HUES48 (cell line): ENCODE measurements around the gene FBXO22.
"Not testable (repeated sequence)": the region's sequence is repeated elsewhere in the genome, so short reads cannot be mapped to it uniquely, and the experiment has no call there.

ENCODE experiments used
- H3K27ac ChIP-seq: one replicate; pipeline ENCODE4 v1.7.0; 2013; ENCODE audit warnings: low read depth, low read length, inconsistent platforms
- H3K27me3 ChIP-seq: 2 replicates; pipeline ENCODE4 v1.6.1; 2013; ENCODE audit warnings: mild to moderate bottlenecking, low read length; ENCODE audit not compliant: control insufficient read depth, insufficient read depth
- H3K36me3 ChIP-seq: 2 replicates; pipeline ENCODE4 v1.6.1; 2013; ENCODE audit warnings: low read length; ENCODE audit not compliant: control insufficient read depth, insufficient read depth
- H3K4me1 ChIP-seq: 2 replicates; pipeline ENCODE4 v1.6.1; 2013; ENCODE audit warnings: mild to moderate bottlenecking, low read length; ENCODE audit not compliant: control insufficient read depth, insufficient read depth
- H3K4me3 ChIP-seq: 2 replicates; pipeline ENCODE4 v1.5.1; 2013; ENCODE audit warnings: mild to moderate bottlenecking, low read depth, low read length
- H3K9ac ChIP-seq: 2 replicates; pipeline ENCODE4 v1.6.1; 2013; ENCODE audit warnings: mild to moderate bottlenecking, low read depth, low read length, moderate library complexity
- H3K9me3 ChIP-seq: 2 replicates; pipeline ENCODE4 v1.6.1; 2013; ENCODE audit warnings: low read length; ENCODE audit not compliant: control insufficient read depth, insufficient read depth

FBXO22 gene

DNA sequence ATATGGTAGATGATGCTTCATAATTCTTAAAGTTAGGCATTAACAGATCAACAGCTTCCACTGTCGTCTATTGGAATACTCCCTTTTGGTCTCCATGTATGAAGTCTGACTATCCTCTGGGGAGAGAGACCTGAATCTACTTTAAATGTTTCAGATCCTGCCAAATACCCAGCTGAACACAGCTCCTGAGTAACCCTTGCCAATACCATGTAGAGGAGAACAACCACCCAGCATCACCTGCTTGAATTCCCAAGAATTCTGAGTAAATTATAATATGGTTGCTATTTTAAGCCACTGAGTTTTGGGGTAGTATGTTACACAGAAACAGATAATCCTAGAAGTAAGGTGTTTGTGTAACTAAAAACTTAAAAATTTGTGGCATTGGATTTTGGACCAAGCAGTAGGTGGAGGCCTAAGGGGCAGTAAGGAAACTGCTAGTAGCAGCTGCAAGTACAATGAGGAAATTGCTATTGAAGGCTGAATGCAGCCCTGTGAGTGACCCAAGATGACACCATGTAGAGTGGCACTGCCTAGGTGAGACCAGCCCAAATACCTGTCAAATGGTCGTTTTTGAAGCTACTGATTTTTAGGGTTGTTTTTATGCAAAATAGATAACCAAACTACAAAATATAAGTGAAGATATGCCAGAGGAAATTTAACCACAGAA, 77.6 kb downstream of the FBXO22 start:
- H3K27me3 ChIP-seq, result no peaks in the 10 kb centered on the region
- no peak overlapping the region for H3K27ac ChIP-seq
- H3K4me3 ChIP-seq, result no peak overlapping the region
- no peaks in the 10 kb centered on the region for H3K4me1 ChIP-seq
- no peaks in the 10 kb centered on the region for H3K9me3 ChIP-seq
- no peak overlapping the region for H3K9ac ChIP-seq
- no peaks in the 10 kb centered on the region for H3K36me3 ChIP-seq

DNA sequence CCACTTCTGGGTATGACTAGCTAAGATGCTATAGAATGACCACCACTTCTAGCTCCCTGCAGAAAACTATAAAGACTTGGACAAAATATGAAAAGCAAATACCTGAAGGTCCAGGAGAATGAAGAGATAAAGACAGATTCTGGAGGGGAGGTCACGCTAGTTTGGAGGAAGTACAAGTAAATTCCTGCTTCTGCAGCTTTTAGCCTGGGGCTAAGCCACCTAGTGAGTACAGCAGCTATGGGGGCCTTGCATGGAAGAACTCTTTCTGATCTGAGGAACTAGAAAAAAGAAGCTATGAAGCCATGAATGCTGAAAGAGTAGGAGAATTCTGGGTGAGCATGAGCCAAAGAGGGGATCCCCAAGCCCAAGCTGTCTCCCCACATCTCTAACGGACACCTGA, 78.8 kb downstream of the FBXO22 start:
- H3K4me1 ChIP-seq, result no peaks in the 10 kb centered on the region
- H3K27ac ChIP-seq, result no peak overlapping the region
- no peak overlapping the region for H3K4me3 ChIP-seq
- H3K36me3 ChIP-seq, result no peaks in the 10 kb centered on the region
- no peaks in the 10 kb centered on the region for H3K9me3 ChIP-seq
- H3K9ac ChIP-seq, result no peak overlapping the region
- no peaks in the 10 kb centered on the region for H3K27me3 ChIP-seq

DNA sequence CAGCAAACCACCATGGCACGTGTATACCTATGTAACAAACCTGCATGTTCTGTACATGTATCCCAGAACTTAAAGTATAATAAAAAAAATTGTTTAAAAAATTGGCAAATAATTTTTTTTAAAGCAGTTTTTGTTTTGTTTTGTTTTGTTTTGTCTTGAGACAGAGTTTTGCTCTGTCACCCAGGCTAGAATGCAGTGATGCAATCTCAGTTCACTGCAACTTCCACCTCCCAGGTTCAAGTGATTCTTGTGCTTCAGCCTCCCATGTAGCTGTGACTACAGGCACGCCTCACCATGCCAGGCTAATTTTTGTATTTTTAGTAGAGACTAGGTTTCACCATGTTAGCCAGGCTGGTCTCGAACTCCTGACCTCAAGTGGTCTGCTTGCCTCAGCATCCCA, 81.0 kb downstream of the FBXO22 start:
- H3K4me1 ChIP-seq, result not testable (repeated sequence)

DNA sequence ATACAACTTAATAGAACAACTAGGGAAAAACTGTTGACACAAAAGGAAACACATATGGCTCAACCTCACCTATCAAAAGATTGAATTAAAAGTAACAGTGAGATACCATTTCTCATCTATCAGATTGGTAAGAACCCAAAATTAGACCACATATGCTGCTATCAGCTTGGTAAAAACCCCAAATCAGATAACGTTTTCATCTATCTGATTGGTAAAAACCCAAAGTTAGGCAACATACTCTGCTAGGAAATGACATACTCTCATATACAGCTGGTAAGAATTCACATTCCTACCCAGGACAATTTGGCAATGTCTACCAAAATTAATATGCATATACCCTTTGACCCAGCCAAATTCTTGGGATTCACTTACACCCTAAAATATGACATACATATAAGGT, 82.3 kb downstream of the FBXO22 start:
- Histone ChIP-seq H3K36me3 (no peaks in the 10 kb centered on the region), H3K9me3 (no peaks in the 10 kb centered on the region)

More for the DNA sequence above, 81.0 kb downstream of the FBXO22 start:
- not testable (repeated sequence) for H3K9me3 ChIP-seq, H3K27me3 ChIP-seq, H3K4me3 ChIP-seq, H3K9ac ChIP-seq, H3K27ac ChIP-seq, H3K36me3 ChIP-seq

DNA sequence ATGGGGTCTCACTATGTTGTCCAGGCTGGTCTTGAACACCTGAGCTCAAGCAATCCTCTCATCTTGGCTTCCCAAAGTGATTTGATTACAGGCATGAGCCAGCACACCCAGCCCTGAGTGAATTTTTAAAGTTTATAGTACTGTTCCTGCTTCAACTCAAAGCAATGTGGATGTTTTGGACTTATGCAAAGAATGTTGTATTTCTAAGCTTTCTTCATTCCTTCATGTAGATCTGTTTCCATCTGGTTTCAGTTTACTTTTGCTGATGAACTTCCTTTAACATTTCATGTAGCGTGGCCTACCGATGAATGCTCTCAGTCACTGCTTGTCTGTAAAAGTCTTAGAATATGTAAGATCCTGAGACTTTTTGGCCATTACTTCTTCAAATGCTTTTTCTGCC, 85.4 kb downstream of the FBXO22 start:
- no peak overlapping the region for H3K9ac ChIP-seq
- H3K4me3 ChIP-seq, result no peak overlapping the region
- H3K36me3 ChIP-seq, result no peaks in the 10 kb centered on the region
- H3K9me3 ChIP-seq, result no peaks in the 10 kb centered on the region
- H3K27me3 ChIP-seq, result no peaks in the 10 kb centered on the region
- no peak overlapping the region for H3K27ac ChIP-seq
- 0 out of 2 replicates have a peak, but pooled peaks cover 3% of the 10 kb centered on the region for H3K4me1 ChIP-seq

More for the DNA sequence above, 82.3 kb downstream of the FBXO22 start:
- H3K27me3 ChIP-seq, result no peaks in the 10 kb centered on the region
- no peak overlapping the region for H3K4me3 ChIP-seq
- H3K9ac ChIP-seq, result no peak overlapping the region
- H3K27ac ChIP-seq, result no peak overlapping the region
- H3K4me1 ChIP-seq, result no peaks in the 10 kb centered on the region

DNA sequence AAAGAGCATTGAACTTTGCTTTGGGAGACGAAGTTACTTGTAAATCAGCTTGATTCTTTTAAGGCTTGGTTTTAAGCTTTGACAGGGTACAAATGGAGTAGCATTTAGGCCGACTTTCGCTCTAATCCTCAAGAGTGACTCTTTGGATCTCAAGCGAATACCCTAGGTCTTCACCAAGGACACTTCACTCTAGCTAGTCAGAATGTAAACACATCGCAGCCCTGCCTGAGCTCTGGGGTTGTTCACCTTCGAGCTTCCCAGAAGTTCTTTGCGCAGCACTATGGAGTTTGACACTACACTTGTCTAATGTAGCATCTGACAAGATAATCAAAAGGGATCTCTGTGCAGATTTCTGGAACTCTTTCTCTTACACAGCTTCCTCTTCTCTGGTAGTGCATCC, 86.2 kb downstream of the FBXO22 start:
- 0 out of 2 replicates have a peak, but pooled peaks cover 3% of the 10 kb centered on the region for H3K4me1 ChIP-seq
- no peaks in the 10 kb centered on the region for H3K9me3 ChIP-seq
- no peak overlapping the region for H3K4me3 ChIP-seq
- H3K9ac ChIP-seq, result no peak overlapping the region
- H3K27ac ChIP-seq, result no peak overlapping the region
- H3K27me3 ChIP-seq, result no peaks in the 10 kb centered on the region
- no peaks in the 10 kb centered on the region for H3K36me3 ChIP-seq
